Nephron progenitor cell (in vitro differentiated cells): ENCODE measurements around the gene MAML2.

Experiments
- DNase-seq: peaks from one replicate; pipeline ENCODE4 v3.0.0; 2021
- H3K27ac Mint-ChIP-seq: 2 replicates; pipeline ENCODE4 v1.8.0; 2021; ENCODE audit warnings: mild to moderate bottlenecking, moderate library complexity, mixed read lengths
- H3K27me3 Mint-ChIP-seq: 2 replicates; pipeline ENCODE4 v1.8.0; 2021; ENCODE audit warnings: mild to moderate bottlenecking, low read depth, mixed read lengths; ENCODE audit not compliant: poor library complexity
- H3K36me3 Mint-ChIP-seq: 2 replicates; pipeline ENCODE4 v1.8.0; 2021; ENCODE audit warnings: low read depth, mixed read lengths
- H3K4me1 Mint-ChIP-seq: 2 replicates; pipeline ENCODE4 v1.8.0; 2021; ENCODE audit warnings: mixed read lengths
- H3K4me3 Mint-ChIP-seq: 2 replicates; pipeline ENCODE4 v1.8.0; 2021; ENCODE audit warnings: mild to moderate bottlenecking, moderate library complexity, mixed read lengths
- H3K9me3 Mint-ChIP-seq: 2 replicates; pipeline ENCODE4 v1.8.0; 2021; ENCODE audit warnings: mild to moderate bottlenecking, moderate library complexity, mixed read lengths
- TF ChIP-seq, protein P1 (sequence below): fragments of 200-600 bp; sonication (generic); IDR thresholded peaks from 2 replicates; pipeline ENCODE4 v1.5.0; 2021; ENCODE audit warnings: antibody characterized with exemption

Gene MAML2

DNA sequence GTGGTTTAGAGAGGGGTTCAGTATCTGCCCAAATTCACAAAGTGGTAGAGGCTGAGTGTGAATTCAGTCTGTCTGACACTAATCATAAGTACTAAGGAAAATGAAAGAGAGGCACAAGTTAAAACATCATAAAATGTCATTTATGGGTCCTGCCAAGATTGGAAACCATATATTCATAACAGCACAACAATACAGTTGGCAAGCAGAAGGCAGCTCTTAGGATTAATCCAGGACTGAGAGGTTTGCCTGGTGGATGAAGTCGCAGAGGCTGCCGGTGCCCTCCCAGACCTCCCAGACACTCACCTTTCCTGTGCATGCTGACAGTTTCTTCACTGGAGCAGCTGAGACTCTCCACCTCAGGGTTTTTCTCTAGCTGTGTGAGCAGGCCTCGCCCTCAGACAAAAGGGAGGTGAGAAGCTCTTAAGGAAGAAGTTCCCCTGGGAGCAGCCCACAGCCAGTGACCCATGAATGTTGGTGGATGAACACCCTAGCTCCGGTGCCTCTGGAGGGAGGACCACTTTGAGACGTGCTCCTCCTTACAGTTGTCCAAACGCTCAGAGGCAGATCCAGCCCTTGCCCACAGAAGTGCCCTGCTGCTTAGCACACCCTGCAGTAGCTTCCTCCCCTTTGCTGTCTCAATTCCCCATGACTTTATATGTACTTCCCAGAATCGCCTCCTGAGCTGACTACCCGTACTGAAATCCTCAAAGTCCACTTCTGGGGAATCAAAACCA is 43.7 kb downstream of the MAML2 start:
- TF ChIP-seq, protein P1, sequence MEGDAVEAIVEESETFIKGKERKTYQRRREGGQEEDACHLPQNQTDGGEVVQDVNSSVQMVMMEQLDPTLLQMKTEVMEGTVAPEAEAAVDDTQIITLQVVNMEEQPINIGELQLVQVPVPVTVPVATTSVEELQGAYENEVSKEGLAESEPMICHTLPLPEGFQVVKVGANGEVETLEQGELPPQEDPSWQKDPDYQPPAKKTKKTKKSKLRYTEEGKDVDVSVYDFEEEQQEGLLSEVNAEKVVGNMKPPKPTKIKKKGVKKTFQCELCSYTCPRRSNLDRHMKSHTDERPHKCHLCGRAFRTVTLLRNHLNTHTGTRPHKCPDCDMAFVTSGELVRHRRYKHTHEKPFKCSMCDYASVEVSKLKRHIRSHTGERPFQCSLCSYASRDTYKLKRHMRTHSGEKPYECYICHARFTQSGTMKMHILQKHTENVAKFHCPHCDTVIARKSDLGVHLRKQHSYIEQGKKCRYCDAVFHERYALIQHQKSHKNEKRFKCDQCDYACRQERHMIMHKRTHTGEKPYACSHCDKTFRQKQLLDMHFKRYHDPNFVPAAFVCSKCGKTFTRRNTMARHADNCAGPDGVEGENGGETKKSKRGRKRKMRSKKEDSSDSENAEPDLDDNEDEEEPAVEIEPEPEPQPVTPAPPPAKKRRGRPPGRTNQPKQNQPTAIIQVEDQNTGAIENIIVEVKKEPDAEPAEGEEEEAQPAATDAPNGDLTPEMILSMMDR, result no peak
- Mint-ChIP-seq H3K27me3 (peaks cover 2% of the 10 kb centered on the region), H3K36me3 (peaks cover 19% of the 10 kb centered on the region), H3K4me1 (peaks cover 24% of the 10 kb centered on the region), H3K4me3 (no peak overlapping the region), H3K9me3 (no peaks in the 10 kb centered on the region), H3K27ac (peak overlapping the region; percentile 58)
- DNase-seq, result peak; percentile 2

DNA sequence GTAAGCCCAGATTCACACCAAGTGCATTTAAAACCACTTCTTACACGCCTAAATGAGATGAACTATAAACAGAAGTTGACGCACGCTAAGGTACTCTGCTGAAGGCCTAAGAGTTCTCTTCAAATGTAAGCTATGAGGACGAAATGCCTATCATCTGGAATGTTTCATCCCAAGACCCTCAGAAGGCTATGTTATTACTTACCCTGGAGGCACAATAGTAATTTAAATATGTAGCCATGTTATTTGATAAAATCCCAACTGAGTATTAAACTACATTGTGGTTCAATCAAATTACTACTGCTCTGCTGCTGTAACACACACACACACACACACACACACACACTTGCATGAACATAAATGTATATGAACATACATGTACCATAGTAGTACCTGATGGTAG is 47.6 kb downstream of the MAML2 start:
- Mint-ChIP-seq H3K4me1 (peaks cover 16% of the 10 kb centered on the region), H3K36me3 (peaks cover 16% of the 10 kb centered on the region), H3K9me3 (no peaks in the 10 kb centered on the region), H3K27ac (no peak overlapping the region), H3K4me3 (no peak overlapping the region), H3K27me3 (no peaks in the 10 kb centered on the region)
- DNase-seq, result no peak
- TF ChIP-seq, protein P1, result no peak

DNA sequence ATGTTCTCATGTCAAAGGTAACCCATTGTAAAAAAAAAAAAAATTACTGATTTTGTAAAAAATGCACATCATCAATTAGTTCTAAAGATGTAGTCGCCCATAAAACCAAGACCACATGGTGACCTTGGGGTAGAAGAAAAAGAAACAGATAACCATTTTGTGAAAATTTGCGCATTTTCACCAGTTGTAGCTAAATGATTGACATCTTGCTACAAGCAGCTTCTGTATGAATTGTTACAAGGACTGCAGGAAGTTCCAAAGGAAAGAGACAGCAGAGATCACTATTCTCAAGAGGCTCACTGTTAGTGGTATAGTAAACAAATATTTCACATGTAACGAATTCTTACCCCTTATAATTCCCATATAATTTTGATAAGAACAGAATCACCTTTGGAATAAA is 48.7 kb downstream of the MAML2 start:
- H3K27me3 Mint-ChIP-seq, result no peaks in the 10 kb centered on the region
- no peak overlapping the region for H3K27ac Mint-ChIP-seq
- peaks cover 5% of the 10 kb centered on the region for H3K4me1 Mint-ChIP-seq
- no peak overlapping the region for H3K4me3 Mint-ChIP-seq
- peaks cover 8% of the 10 kb centered on the region for H3K36me3 Mint-ChIP-seq
- TF ChIP-seq, protein P1, result no peak
- H3K9me3 Mint-ChIP-seq, result no peaks in the 10 kb centered on the region
- DNase-seq, result no peak

DNA sequence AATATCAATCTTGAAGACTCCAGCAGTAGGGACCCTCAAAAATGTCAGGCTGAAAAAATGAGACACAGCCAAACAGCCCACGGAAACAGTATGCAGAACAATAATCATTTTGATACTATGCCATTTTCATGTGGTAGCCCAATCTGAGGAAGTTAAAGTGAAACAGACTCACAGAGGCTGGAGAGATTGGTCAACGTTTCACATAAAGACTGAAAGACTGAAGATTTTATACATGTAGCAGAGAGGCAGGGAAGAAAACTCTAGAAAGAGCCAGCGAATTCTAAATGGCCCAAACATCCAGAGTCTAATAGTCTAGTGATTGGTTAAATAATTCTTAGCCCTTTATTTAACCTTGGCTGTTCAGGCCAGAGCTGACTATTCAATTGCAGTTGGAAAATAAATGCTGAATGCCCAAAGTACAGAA is 49.4 kb downstream of the MAML2 start:
- TF ChIP-seq, protein P1, result no peak
- Mint-ChIP-seq H3K9me3 (no peaks in the 10 kb centered on the region), H3K27ac (no peak overlapping the region), H3K27me3 (no peaks in the 10 kb centered on the region), H3K4me1 (no peaks in the 10 kb centered on the region), H3K4me3 (no peak overlapping the region), H3K36me3 (peaks cover 8% of the 10 kb centered on the region)
- DNase-seq, result no peak

DNA sequence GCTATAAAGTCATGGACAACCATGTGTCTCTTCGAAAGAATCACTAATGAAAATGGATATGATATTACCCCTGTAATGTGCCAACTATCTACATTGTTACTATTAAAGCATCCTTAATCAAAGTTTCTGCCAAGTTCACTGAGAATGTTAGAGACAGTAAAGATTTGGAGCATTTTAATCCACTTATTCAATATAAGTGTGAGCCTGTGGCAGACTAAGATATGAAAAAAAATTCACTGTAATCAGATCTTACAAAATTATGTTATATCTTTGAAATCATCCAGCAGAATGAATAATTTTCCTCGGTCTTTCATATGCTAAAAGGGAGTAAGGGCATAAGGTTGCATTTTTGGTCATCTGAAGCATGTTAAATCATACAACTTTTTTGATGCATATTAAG is 49.9 kb downstream of the MAML2 start:
- Mint-ChIP-seq H3K27me3 (no peaks in the 10 kb centered on the region), H3K4me3 (no peak overlapping the region), H3K4me1 (peaks cover under 1% of the 10 kb centered on the region), H3K36me3 (peaks cover 5% of the 10 kb centered on the region), H3K9me3 (no peaks in the 10 kb centered on the region), H3K27ac (no peak overlapping the region)
- TF ChIP-seq, protein P1, result no peak
- no peak for DNase-seq
